ENCODE results near the gene PKNOX2.

Gene PKNOX2

GRCh38 chr11:125369808-125370207 lies 205.3 kb downstream of the PKNOX2 start:
- DNase-seq, result no peak

GRCh38 chr11:125370561-125371389 lies 206.2 kb downstream of the PKNOX2 start:
- DNase-seq, result no peak

GRCh38 chr11:125371431-125371935 lies 206.9 kb downstream of the PKNOX2 start:
- no peak for DNase-seq

GRCh38 chr11:125372088-125372487 lies 207.5 kb downstream of the PKNOX2 start:
- DNase-seq, result no peak

GRCh38 chr11:125372911-125373310 lies 208.4 kb downstream of the PKNOX2 start:
- DNase-seq, result no peak

GRCh38 chr11:125373426-125374391 lies 209.2 kb downstream of the PKNOX2 start:
- no peak for DNase-seq

- DNase-seq, result no peak
Measured at GRCh38 chr11:125374398-125374797, 209.8 kb downstream of the PKNOX2 start.

- DNase-seq, result no peak
Measured at GRCh38 chr11:125375146-125375545, 210.6 kb downstream of the PKNOX2 start.

GRCh38 chr11:125376117-125376516 lies 211.6 kb downstream of the PKNOX2 start:
- DNase-seq, result no peak

GRCh38 chr11:125376856-125377255 lies 212.3 kb downstream of the PKNOX2 start:
- DNase-seq, result no peak

GRCh38 chr11:125378083-125378482 lies 213.5 kb downstream of the PKNOX2 start:
- no peak for DNase-seq

- DNase-seq, result no peak
Measured at GRCh38 chr11:125378571-125378970, 214.0 kb downstream of the PKNOX2 start.

GRCh38 chr11:125379565-125379964 lies 215.0 kb downstream of the PKNOX2 start:
- DNase-seq, result no peak

GRCh38 chr11:125379981-125380380 lies 215.4 kb downstream of the PKNOX2 start:
- DNase-seq, result no peak

GRCh38 chr11:125380756-125381445 lies 216.3 kb downstream of the PKNOX2 start:
- no peak for DNase-seq

GRCh38 chr11:125381499-125382044 lies 217.0 kb downstream of the PKNOX2 start:
- no peak for DNase-seq

- DNase-seq, result no peak
Measured at GRCh38 chr11:125382314-125382791, 217.8 kb downstream of the PKNOX2 start.

- DNase-seq, result no peak
Measured at GRCh38 chr11:125382822-125383221, 218.3 kb downstream of the PKNOX2 start.

GRCh38 chr11:125384825-125385224 lies 220.3 kb downstream of the PKNOX2 start:
- no peak for DNase-seq

GRCh38 chr11:125387901-125388300 lies 223.3 kb downstream of the PKNOX2 start:
- DNase-seq, result no peak

GRCh38 chr11:125388611-125389010 lies 224.1 kb downstream of the PKNOX2 start:
- DNase-seq, result no peak

All from CD4-positive, alpha-beta T cell treated with Interleukin-4 for 4 hours (primary cell).